Smooth muscle cell (in vitro differentiated cells): ENCODE results near the gene KRTAP20-2. TPM values are rescaled to one million over a fixed set of nuclear protein-coding genes. Genes with fewer than 3 reads are reported as not detected.

Source experiments
- DNase-seq: peaks from one replicate; lab custom pipeline; 2025; ENCODE audit not compliant: unreplicated experiment; lab: John Stamatoyannopoulos, UW
- H2AFZ ChIP-seq: fragments of 200-600 bp; sonication (generic); 2 replicates; pipeline ENCODE4 v1.6.0; 2016; ENCODE audit warnings: antibody characterized with exemption, low read depth, mild to moderate bottlenecking
- H3F3A ChIP-seq: fragments of 200-600 bp; sonication (generic); 2 replicates; pipeline ENCODE4 v1.6.0; 2017; ENCODE audit warnings: antibody characterized with exemption, low read depth
- H3K27ac ChIP-seq: fragments of 200-600 bp; sonication (generic); 2 replicates; pipeline ENCODE4 v1.5.1; 2016; ENCODE audit warnings: low read depth, mild to moderate bottlenecking
- H3K27me3 ChIP-seq: fragments of 200-600 bp; sonication (generic); 2 replicates; pipeline ENCODE4 v1.6.1; 2016; ENCODE audit warnings: low read depth, mild to moderate bottlenecking
- H3K36me3 ChIP-seq: fragments of 200-600 bp; sonication (generic); 2 replicates; pipeline ENCODE4 v1.5.1; 2016; ENCODE audit warnings: low read depth
- H3K4me1 ChIP-seq: fragments of 200-600 bp; sonication (generic); 2 replicates; pipeline ENCODE4 v1.5.1; 2016; ENCODE audit warnings: low read depth
- H3K4me2 ChIP-seq: fragments of 200-600 bp; sonication (generic); 2 replicates; pipeline ENCODE4 v1.6.0; 2016; ENCODE audit warnings: mild to moderate bottlenecking
- H3K4me3 ChIP-seq: fragments of 200-600 bp; sonication (generic); 2 replicates; pipeline ENCODE4 v1.5.1; 2016; ENCODE audit warnings: mild to moderate bottlenecking
- H3K79me2 ChIP-seq: fragments of 200-600 bp; sonication (generic); 2 replicates; pipeline ENCODE4 v1.6.0; 2016; ENCODE audit warnings: low read depth, mild to moderate bottlenecking
- H3K9ac ChIP-seq: fragments of 200-600 bp; sonication (generic); 2 replicates; pipeline ENCODE4 v1.6.0; 2016; ENCODE audit warnings: low read depth
- H3K9me3 ChIP-seq: fragments of 200-600 bp; sonication (generic); replicated peaks from 2 replicates; pipeline ENCODE4 v1.5.1; 2016; ENCODE audit warnings: low read depth
- H4K20me1 ChIP-seq: fragments of 200-600 bp; sonication (generic); 2 replicates; pipeline ENCODE4 v1.6.0; 2016; ENCODE audit warnings: low read depth
- CTCF ChIP-seq: fragments of 200-600 bp; sonication (generic); IDR thresholded peaks from 2 replicates; pipeline ENCODE4 v1.5.1; 2017; ENCODE audit warnings: borderline replicate concordance, mild to moderate bottlenecking, antibody characterized with exemption; ENCODE audit not compliant: insufficient read depth, poor library complexity, severe bottlenecking
- WGBS: methylation state at CpG from one replicate; pipeline ENCODE4 v1.1.7; 2016; ENCODE audit warnings: low lambda C conversion rate; 5-methylcytosine and 5-hydroxymethylcytosine counted together
- polyA plus RNA-seq: library from polyadenylated mRNA; unstranded; fragments of >200 nt; fragmentation: Nextera tagmentation; extraction: Ambion mirVana; gene quantifications from 2 replicates; pipeline ENCODE4 v1.2.1, GENCODE V29; 2016
- small RNA-seq: library from RNA; depleted of rRNA; stranded (forward); fragments of <200 nt; gene quantifications from one replicate; pipeline ENCODE3, GENCODE V24; 2014
- total RNA-seq: library from RNA; depleted of rRNA; stranded (reverse); fragments of >200 nt; gene quantifications from 2 replicates; pipeline ENCODE4 v1.2.3, GENCODE V29; 2014

KRTAP20-2 gene
- total and polyA plus RNA-seq, 2 experiments from 2014 or later, result not detected

GRCh38 chr21:30680586-30680985 lies 45.6 kb downstream of the KRTAP20-2 start:
- Histone ChIP-seq H3K27me3 (no peaks in the 10 kb centered on the region), H3F3A (no peaks in the 10 kb centered on the region), H3K4me1 (no peaks in the 10 kb centered on the region), H2AFZ (no peak overlapping the region), H3K9ac (no peak overlapping the region), H3K4me2 (no peak overlapping the region), H3K9me3 (no peaks in the 10 kb centered on the region), H3K36me3 (no peaks in the 10 kb centered on the region), H3K79me2 (no peaks in the 10 kb centered on the region), H3K4me3 (no peak overlapping the region), H3K27ac (no peak overlapping the region), H4K20me1 (no peaks in the 10 kb centered on the region)
- WGBS, result 83% methylated on average over 1 of the region's 1 CpG
- DNase-seq, result no peak
- no peak for TF ChIP-seq CTCF

- Histone ChIP-seq H3K4me1 (no peaks in the 10 kb centered on the region), H3K36me3 (no peaks in the 10 kb centered on the region), H3K27me3 (no peaks in the 10 kb centered on the region), H3K4me3 (no peak overlapping the region), H3K9ac (no peak overlapping the region), H3K9me3 (no peaks in the 10 kb centered on the region), H3K27ac (no peak overlapping the region), H3F3A (no peaks in the 10 kb centered on the region), H3K4me2 (no peak overlapping the region), H3K79me2 (no peaks in the 10 kb centered on the region), H4K20me1 (no peaks in the 10 kb centered on the region), H2AFZ (no peak overlapping the region)
- no peak for DNase-seq
- 81% methylated on average over 6 of the region's 6 CpGs for WGBS
- no peak for TF ChIP-seq CTCF
Observed at GRCh38 chr21:30684506-30684905, 49.5 kb downstream of the KRTAP20-2 start.

Small RNA genes within 50 kb of the gene (small RNA-seq; reads per million reads assigned to genes)
- gene KRTAP20-1, result not detected
- not detected for gene KRTAP20-3
- not detected for gene KRTAP20-4
- not detected for gene KRTAP22-1
- not detected for gene KRTAP22-2

Other genes with a start within 250 kb of the KRTAP20-2 start
- gene KRTAP13-1, start 239.2 kb upstream of the KRTAP20-2 start, total RNA-seq, result not detected in 2 replicates
- not detected in 2 replicates for gene KRTAP13-1, start 239.2 kb upstream of the KRTAP20-2 start, polyA plus RNA-seq
- gene KRTAP13-3, start 209.3 kb upstream of the KRTAP20-2 start, total RNA-seq, result not detected in 2 replicates
- gene KRTAP13-3, start 209.3 kb upstream of the KRTAP20-2 start, polyA plus RNA-seq, result not detected in 2 replicates
- gene KRTAP13-4, start 205.0 kb upstream of the KRTAP20-2 start, total RNA-seq, result not detected in 2 replicates
- not detected in 2 replicates for gene KRTAP13-4, start 205.0 kb upstream of the KRTAP20-2 start, polyA plus RNA-seq
- gene KRTAP15-1, start 194.9 kb upstream of the KRTAP20-2 start, total RNA-seq, result not detected in 2 replicates
- not detected in 2 replicates for gene KRTAP15-1, start 194.9 kb upstream of the KRTAP20-2 start, polyA plus RNA-seq
- 0.72 TPM in 1 of 2 replicates, not detected in the other for gene KRTAP19-1, start 154.8 kb upstream of the KRTAP20-2 start, total RNA-seq
- gene KRTAP19-1, start 154.8 kb upstream of the KRTAP20-2 start, polyA plus RNA-seq, result 1.9 TPM in 1 of 2 replicates, not detected in the other
- gene KRTAP19-2, start 147.8 kb upstream of the KRTAP20-2 start, total RNA-seq, result not detected in 2 replicates
- not detected in 2 replicates for gene KRTAP19-2, start 147.8 kb upstream of the KRTAP20-2 start, polyA plus RNA-seq
- not detected in 2 replicates for gene KRTAP19-3, start 143.2 kb upstream of the KRTAP20-2 start, total RNA-seq
- gene KRTAP19-3, start 143.2 kb upstream of the KRTAP20-2 start, polyA plus RNA-seq, result not detected in 2 replicates
- gene KRTAP19-4, start 138.0 kb upstream of the KRTAP20-2 start, total RNA-seq, result not detected in 2 replicates
- gene KRTAP19-4, start 138.0 kb upstream of the KRTAP20-2 start, polyA plus RNA-seq, result not detected in 2 replicates
- gene KRTAP19-5, start 133.1 kb upstream of the KRTAP20-2 start, total RNA-seq, result not detected in 2 replicates
- gene KRTAP19-5, start 133.1 kb upstream of the KRTAP20-2 start, polyA plus RNA-seq, result not detected in 2 replicates
- not detected in 2 replicates for gene KRTAP19-6, start 93.3 kb upstream of the KRTAP20-2 start, total RNA-seq
- not detected in 2 replicates for gene KRTAP19-6, start 93.3 kb upstream of the KRTAP20-2 start, polyA plus RNA-seq
- not detected in 2 replicates for gene KRTAP19-7, start 73.9 kb upstream of the KRTAP20-2 start, total RNA-seq
- not detected in 2 replicates for gene KRTAP19-7, start 73.9 kb upstream of the KRTAP20-2 start, polyA plus RNA-seq
- not detected in 2 replicates for gene KRTAP22-2, start 44.8 kb upstream of the KRTAP20-2 start, total RNA-seq
- gene KRTAP22-2, start 44.8 kb upstream of the KRTAP20-2 start, polyA plus RNA-seq, result not detected in 2 replicates
- not detected in 2 replicates for gene KRTAP6-3, start 42.8 kb upstream of the KRTAP20-2 start, total RNA-seq
- gene KRTAP6-3, start 42.8 kb upstream of the KRTAP20-2 start, polyA plus RNA-seq, result not detected in 2 replicates
- not detected in 2 replicates for gene KRTAP6-2, start 36.3 kb upstream of the KRTAP20-2 start, total RNA-seq
- gene KRTAP6-2, start 36.3 kb upstream of the KRTAP20-2 start, polyA plus RNA-seq, result not detected in 2 replicates
- not detected in 2 replicates for gene KRTAP22-1, start 34.1 kb upstream of the KRTAP20-2 start, total RNA-seq
- gene KRTAP22-1, start 34.1 kb upstream of the KRTAP20-2 start, polyA plus RNA-seq, result not detected in 2 replicates
- gene KRTAP6-1, start 21.3 kb upstream of the KRTAP20-2 start, total RNA-seq, result not detected in 2 replicates
- not detected in 2 replicates for gene KRTAP6-1, start 21.3 kb upstream of the KRTAP20-2 start, polyA plus RNA-seq
- gene KRTAP20-1, start 18.8 kb upstream of the KRTAP20-2 start, total RNA-seq, result not detected in 2 replicates
- not detected in 2 replicates for gene KRTAP20-1, start 18.8 kb upstream of the KRTAP20-2 start, polyA plus RNA-seq
- gene KRTAP20-4, start 14.6 kb upstream of the KRTAP20-2 start, total RNA-seq, result not detected in 2 replicates
- not detected in 2 replicates for gene KRTAP20-4, start 14.6 kb upstream of the KRTAP20-2 start, polyA plus RNA-seq
- not detected in 2 replicates for gene KRTAP20-3, start 7.7 kb downstream of the KRTAP20-2 start, total RNA-seq
- not detected in 2 replicates for gene KRTAP20-3, start 7.7 kb downstream of the KRTAP20-2 start, polyA plus RNA-seq
- gene KRTAP21-3, start 83.6 kb downstream of the KRTAP20-2 start, total RNA-seq, result not detected in 2 replicates
- not detected in 2 replicates for gene KRTAP21-3, start 83.6 kb downstream of the KRTAP20-2 start, polyA plus RNA-seq
- gene KRTAP21-2, start 112.1 kb downstream of the KRTAP20-2 start, total RNA-seq, result not detected in 2 replicates
- not detected in 2 replicates for gene KRTAP21-2, start 112.1 kb downstream of the KRTAP20-2 start, polyA plus RNA-seq
- gene KRTAP21-1, start 120.2 kb downstream of the KRTAP20-2 start, total RNA-seq, result not detected in 2 replicates
- gene KRTAP21-1, start 120.2 kb downstream of the KRTAP20-2 start, polyA plus RNA-seq, result not detected in 2 replicates
- not detected in 2 replicates for gene KRTAP8-1, start 178.1 kb downstream of the KRTAP20-2 start, total RNA-seq
- gene KRTAP8-1, start 178.1 kb downstream of the KRTAP20-2 start, polyA plus RNA-seq, result not detected in 2 replicates
- gene KRTAP7-1, start 194.6 kb downstream of the KRTAP20-2 start, total RNA-seq, result 0.94 TPM in 1 of 2 replicates, not detected in the other
- 0.62 TPM in 1 of 2 replicates, not detected in the other for gene KRTAP7-1, start 194.6 kb downstream of the KRTAP20-2 start, polyA plus RNA-seq
- gene KRTAP11-1, start 246.4 kb downstream of the KRTAP20-2 start, total RNA-seq, result not detected in 2 replicates
- not detected in 2 replicates for gene KRTAP11-1, start 246.4 kb downstream of the KRTAP20-2 start, polyA plus RNA-seq